NOMO-1 treated with dmso at 0.1 percent for 144 hours (cell line): ENCODE measurements around the gene PER1.

Experiments used
- DNase-seq: peaks from one replicate; lab custom pipeline; 2025; ENCODE audit not compliant: unreplicated experiment; lab: John Stamatoyannopoulos, UW

Gene PER1

DNA sequence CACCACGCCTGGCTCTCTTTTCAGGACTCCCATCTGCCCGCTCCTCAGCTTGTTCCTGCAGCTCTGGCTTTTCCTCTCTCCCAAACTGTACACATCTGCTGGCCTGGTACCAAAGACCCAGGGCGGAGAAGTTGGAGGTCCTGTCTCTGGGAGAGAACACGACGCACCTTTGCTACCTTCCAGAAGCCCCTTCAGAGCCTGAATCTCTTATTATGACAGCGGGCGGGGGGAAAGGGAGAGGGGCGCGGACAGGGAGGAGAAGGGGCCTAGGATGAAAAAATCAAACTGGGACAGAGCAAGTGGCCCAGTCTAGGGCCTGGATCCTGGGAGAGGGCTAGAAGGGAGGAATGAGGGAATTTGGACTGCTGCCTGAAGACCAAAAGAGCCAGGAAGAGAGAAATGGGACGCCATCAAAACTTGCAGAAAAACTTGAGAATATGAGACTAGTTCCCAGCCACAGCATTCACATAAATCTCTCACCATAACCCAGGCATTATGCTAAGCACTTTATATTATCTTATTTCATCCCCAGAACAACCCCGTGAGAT lies 2.5 kb upstream of the PER1 start:
- DNase-seq: no peak

DNA sequence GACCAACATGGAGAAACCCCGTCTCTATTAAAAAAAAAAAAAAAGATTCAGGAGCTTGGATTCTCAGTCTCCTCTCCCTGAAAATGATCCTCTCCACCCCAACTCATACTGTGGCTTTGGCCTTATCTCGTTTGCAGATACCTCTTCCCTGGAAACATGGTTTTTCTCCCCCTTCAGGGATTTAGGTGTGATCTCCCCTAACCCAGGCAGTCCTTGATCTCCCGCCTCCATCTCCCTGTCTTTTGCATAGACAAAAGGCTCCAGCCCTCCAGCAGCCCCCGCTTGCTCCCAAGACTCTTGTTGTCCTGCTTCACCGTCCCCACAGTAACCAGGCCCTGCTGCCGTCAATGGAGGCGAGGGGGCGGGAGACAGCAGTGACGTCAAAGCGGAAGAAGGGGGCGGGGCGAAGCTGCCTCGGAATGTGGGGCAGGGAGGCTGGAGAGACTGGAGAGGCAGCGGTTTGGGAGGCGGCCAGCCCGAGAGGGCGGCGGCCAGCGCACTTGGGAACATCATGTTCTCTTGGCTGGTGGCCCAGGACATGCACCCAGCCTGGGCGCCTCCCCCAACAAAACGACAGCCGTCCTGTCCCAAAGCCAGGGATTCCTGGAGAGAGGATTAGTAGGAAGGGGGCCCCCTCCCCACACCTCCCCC lies 1.9 kb upstream of the PER1 start:
- DNase-seq: peak; percentile 40

DNA sequence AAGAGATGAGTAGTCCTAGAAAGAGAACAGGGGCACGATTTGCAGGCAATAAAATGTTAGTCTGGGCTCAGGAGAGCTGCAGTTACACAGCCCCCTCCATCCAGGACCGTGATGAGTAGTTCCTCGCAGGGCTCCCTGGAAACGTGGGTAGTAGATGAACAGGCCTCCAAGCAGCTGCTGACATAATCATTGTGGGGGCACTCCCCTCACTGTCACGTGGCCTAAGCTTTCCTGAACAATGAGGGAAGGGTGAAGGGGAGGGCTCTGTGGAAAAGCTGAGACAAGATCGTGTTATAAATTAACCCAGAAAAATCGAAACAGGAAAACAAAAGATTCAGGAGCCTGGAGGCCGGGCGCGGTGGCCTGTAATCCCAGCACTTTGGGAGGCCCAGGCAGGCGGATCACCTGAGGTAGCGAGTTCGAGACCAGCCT lies 1.3 kb upstream of the PER1 start:
- no peak for DNase-seq

- no peak for DNase-seq
Measured at GRCh38 chr17:8153031-8153451, 837 bp upstream of the PER1 start.

GRCh38 chr17:8151641-8152111 lies 528 bp downstream of the PER1 start:
- no peak for DNase-seq

- peak; percentile 42 for DNase-seq
Measured at GRCh38 chr17:8151120-8151640, 1.0 kb downstream of the PER1 start.

DNA sequence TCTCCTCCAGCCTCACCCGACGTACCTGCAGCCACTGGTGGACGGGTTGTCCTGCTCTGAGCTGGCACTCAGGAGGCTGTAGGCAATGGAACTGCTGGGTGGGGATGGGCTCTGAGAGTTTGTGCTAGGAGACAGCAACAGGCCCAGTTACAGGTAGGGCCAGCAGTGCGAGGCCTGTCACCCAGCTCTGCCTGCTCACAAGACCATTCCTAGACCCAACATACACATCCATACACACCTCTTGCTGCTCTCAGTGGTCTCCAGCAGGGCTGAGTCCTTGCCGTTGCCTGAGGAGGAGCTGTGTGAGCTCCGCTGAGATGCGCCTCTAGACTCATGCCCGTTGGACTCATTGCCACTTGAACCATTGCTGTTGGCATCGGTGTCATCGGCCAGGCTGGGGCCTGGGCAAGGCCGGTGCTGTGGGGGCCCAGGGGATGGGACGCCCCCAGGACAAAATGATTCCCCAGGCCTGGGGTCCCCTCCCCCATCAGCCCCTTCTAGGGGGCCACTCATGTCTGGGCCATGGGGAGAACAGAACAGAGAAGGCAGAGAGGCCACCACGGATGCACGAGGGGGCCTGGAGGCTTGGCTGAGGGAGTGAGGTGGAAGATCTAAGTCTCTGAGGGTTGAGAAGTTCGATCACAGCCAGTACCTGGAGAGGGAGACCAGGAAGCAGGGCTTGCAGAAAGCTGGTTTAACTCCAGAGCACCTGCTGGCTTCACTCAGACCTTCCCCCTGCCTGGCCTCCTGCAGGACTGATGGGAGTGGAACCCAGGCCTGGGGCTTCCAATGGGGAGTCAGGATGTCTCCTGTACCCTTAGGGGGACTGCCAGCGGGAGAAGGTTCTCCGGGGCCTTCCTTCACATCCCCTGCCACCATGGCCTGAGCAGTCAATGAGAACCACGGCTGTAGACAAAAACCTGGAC lies 1.7 kb downstream of the PER1 start:
- no peak for DNase-seq

DNA sequence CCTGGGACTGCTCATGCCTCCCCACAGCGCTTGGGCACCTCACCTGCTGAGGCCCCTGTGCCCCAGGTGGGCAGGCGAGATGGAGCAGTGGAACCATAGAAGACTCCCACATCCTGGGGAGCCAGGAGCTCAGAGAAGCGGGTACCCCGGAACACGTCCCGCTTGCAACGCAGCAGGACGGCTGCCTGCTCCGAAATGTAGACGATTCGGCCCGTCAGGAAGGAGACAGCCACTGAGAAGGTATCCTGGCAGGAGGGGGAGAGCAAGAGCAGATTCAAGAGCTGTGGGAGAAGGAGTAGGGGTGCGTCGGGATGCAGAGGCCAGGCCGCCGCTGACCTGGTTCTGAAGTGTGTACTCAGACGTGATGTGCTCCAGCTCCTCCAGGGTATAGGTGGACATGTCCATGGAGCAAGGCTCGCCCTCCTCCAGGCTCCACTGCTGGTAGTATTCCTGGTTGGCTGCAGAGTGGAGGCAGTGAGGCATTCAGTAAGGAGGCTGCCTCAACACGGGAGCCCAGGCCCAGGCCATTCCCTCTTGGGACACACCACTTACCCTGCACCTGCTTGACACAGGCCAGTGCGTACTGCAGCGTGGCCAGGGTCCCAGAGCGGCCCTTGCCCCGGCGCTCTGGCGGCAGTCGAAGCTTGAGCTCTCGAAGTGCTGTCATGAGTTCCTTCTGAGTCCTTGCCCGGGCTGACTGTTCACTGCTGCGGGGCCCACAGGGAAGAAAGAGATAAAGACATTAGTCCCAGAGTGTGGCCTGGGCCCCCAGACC lies 2.6 kb downstream of the PER1 start:
- no peak for DNase-seq

GRCh38 chr17:8148560-8148959 lies 3.6 kb downstream of the PER1 start:
- no peak for DNase-seq

GRCh38 chr17:8147805-8148404 lies 4.3 kb downstream of the PER1 start:
- DNase-seq: no peak

- DNase-seq: no peak
Measured at GRCh38 chr17:8147141-8147804, 4.9 kb downstream of the PER1 start.

GRCh38 chr17:8146381-8147140 lies 5.6 kb downstream of the PER1 start:
- no peak for DNase-seq

GRCh38 chr17:8145811-8146210 lies 6.4 kb downstream of the PER1 start:
- DNase-seq: no peak

DNA sequence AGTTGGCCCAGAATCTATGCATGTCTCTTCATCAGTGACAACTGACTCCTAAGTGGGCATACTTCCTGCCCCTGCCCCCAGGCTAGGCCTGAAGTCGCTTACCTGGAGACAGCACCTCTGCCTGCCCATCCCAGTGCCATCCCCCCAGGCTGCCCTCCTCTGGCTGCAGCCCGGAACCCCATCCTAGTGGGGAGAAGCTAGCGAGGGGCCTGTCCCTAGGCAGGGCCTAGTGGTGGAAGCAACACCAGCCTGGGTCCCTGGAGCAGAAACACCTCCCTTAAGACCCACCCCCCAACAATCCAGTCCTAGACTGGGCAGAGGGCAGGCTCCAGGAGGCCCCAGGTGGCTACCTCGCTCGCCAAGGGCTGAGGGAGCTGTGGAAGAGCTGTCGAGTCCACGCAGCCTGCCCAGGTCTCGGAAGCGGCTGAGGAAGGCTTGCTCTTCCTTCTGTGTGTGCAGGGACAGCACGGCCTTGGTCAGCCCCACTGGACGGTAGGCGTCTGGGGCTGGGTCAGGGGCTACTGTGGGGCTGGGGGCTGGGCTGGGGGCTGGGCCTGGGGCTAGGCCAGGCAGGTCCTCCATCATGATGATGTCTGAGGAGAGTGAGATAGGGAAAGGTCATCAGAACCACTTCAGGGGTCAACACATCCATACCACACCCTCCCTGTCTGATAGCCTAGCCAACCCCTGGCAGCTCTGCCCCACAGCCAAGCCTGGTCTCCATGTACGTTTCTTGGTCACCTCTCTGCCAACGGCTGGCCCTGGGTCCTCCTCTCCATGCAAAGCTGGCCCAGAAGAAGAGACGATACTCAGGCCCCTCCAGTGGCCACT lies 7.6 kb downstream of the PER1 start:
- DNase-seq: no peak

- DNase-seq: no peak
Measured at GRCh38 chr17:8143581-8144400, 8.4 kb downstream of the PER1 start.

DNA sequence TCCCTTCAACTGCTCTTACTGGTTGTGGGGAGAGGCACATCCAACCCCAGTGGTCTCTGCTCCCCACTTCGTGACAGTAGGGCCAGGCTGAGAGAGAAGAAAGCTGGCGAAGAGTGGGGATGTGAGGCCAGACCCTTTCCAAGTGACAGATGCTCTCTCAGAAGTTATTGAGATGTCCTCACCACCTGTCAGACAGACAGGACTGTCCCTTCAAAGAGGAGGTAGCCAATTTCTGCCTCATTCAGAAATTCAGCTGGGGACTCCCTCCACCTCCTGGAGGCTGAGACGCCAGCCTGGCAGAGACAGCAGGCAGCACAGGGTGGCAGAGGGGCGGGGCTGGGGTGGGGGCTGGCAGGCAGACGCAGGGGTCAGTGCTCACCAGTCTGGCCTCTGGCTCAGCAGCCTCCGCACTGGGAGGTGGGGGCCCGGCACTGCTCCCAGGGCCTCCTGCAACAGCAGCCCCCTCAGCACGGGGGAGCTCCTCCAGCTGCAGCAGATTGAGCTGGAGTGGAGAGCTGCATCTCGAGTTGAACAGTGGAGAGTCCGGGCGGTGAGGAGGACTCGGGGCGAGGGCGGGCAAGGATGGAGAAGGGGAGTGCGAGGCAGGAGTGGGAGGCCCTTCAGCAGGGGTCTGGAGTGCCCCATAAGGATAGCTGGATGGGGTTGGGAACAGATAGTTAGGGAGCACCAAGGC lies 9.2 kb downstream of the PER1 start:
- DNase-seq: no peak
